Measurements from ENCODE around the gene GABRG3.
"Not testable (repeated sequence)": the region's sequence is repeated elsewhere in the genome, so short reads cannot be mapped to it uniquely, and the experiment has no call there.

The GABRG3 gene

GRCh38 chr15:27341780-27342343 is 370.9 kb downstream of the GABRG3 start:
- no peak for DNase-seq (ENCODE audit: low read depth)

GRCh38 chr15:27342991-27343390 is 372.0 kb downstream of the GABRG3 start:
- no peak for DNase-seq (ENCODE audit: low read depth)

GRCh38 chr15:27352136-27352535 is 381.2 kb downstream of the GABRG3 start:
- no peak for DNase-seq (ENCODE audit: low read depth)

DNA sequence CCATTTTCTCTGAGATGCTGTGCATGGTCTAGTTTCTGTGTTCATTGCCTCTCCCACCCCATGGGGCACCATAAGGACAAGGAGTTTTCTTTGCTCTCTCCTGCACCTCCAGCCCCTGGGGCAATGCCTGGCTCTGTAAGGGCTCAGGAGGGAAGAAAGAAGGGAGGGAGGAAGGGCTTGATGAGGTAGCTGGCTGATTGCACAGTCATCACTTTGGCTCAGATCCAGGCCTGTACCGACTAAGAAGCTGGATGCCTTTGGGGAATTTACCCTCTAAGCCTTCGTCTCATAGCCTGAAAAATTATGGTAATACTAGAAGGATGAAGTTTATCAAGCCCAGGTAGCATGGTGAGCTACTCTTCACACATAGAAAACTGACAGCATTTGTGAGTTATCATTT is 382.9 kb downstream of the GABRG3 start:
- DNase-seq (ENCODE audit: low read depth) = no peak

DNA sequence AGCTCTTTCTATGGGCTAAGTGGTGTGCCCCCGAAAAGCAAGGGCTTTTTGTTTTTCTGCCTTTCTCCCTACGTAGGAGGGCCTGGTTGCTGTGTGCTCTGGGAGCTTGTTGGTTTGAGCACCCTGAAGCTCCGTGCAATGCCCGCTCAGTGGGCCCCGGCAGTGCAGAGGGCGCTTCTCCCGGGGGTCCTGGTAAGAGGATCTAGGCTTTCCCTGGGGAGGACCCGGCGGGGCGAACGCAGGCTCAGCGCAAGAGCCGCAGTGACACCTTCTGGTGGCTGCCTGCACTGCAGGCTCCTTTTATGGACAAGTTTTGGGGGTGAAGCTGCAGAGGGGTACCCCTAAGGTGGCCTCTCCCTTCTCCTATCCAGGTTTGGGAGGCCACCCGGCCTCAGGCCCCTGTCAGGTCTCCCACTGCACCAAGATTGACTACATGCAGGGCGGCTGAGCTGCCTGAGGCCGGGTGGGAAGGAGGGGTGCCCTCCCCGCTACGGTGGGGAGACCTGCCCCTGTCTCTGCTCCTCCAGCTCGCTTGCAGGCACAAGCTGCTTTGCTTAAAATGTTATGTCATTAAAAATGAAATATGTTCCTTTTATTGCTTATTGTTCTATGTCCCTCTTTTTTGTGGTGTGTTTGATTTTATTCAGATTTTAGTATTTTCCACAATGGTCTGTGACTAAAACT is 387.9 kb downstream of the GABRG3 start:
- no peak for DNase-seq (ENCODE audit: low read depth)

DNA sequence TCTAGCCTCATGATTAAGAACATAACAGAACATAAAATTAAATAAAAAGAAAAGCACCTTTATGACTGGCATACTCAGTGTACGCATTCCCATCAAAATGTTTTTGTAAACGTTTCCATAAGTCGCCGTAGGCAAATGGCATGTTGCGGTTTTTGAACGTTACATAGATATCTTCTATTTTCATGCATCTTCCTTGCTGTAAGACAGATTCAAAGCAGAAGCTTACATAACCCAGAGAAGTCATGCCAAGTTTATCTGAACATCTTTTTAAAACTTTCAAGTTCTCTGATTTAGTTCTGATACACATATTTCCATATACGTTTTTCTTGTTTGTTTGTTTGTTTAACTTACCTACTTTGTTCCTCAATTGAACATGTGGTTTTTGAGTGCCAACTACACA is 388.6 kb downstream of the GABRG3 start:
- DNase-seq (ENCODE audit: low read depth) = no peak

DNA sequence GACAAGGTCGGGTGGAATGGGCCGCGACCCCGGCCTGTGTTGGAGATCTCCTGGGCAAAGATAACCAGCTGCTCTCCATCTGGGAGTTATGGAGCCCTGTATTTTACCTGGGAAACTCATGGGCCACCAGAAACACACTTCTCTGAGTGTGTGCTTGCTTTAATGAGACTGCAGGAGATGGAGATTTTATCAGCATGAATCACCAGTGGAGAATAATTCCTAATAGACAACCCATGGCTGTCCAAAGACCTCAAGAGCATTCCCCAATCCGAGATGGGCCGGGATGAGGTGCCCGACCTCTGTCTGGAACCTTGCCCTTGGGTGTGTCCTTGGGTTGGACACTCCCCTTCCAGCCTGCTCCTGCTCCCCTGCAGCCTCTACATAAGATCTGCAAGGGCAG is 389.3 kb downstream of the GABRG3 start:
- no peak for DNase-seq (ENCODE audit: low read depth)

GRCh38 chr15:27361438-27361837 is 390.5 kb downstream of the GABRG3 start:
- no peak for DNase-seq (ENCODE audit: low read depth)

- no peak for DNase-seq (ENCODE audit: low read depth)
Measured at GRCh38 chr15:27365456-27365855, 394.5 kb downstream of the GABRG3 start.

DNA sequence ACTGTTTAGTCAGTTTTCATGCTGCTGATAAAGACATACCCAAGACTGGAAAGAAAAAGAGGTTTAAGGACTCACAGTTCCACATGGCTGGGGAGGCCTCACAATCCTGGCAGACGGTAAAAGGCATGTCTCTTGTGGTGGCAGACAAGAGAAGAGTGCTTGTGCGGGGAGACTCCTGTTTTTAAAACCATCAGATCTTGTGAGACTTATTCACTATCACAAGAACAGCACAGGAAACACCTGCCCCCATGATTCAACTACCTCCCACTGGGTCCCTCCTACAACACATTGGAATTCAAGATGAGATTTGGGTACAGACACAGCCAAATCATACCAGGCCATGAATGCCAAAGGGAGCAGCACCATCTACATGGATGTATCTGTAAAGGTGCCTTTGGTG is 406.4 kb downstream of the GABRG3 start:
- DNase-seq (ENCODE audit: low read depth) = not testable (repeated sequence)

DNA sequence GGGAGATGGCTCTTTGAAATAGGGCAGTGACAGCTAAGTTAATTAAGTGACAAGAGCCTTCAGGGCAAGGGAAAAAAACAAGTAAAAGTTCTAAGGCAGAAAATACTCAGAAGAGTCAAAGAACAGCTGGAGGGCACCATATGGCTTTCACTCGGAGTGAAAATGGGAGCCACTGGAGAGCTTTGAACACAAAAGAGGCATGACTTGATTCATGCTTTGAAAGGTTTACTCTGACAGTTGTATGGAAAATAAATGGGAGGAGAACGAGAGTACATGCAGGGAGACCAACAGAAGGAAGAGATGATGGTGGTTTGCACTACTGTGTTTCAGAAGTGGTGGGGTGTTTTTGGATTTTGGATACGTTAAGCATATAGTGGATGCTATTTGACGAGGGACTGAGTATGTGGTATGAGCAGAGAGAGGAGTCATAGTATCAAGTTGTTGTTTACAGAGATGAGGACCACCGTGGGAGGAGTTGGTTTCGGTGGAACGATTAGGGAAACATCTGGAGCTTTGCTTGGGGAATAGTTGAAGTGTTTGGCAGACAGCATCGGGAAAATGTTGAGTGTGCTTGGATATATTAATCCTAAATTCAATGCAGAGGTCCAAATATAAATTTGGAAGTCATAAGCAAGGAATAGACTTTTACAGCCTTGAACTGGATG is 411.5 kb downstream of the GABRG3 start:
- DNase-seq (ENCODE audit: low read depth) = no peak

DNA sequence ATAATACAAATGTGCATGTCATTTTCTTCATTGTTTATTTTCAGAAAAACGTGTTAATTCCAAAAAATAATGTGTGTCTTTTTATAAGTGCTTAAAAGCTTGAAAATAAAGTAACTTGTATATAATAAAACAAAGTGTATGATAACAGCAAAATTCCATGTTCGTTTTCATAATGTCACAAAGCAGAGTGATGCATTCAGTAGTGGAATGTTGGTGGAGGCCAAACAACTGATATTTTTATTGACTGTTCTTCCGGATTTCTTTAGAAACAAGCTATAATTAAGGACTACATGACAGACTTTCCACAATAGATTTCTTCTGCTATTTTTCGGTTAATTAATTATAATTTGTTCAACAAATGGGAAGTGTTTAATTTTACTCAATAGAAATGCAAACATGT is 412.7 kb downstream of the GABRG3 start:
- no peak for DNase-seq (ENCODE audit: low read depth)

GRCh38 chr15:27392163-27392562 is 421.2 kb downstream of the GABRG3 start:
- DNase-seq (ENCODE audit: low read depth) = no peak

- DNase-seq (ENCODE audit: low read depth) = no peak
Measured at GRCh38 chr15:27396521-27396920, 425.5 kb downstream of the GABRG3 start.

- no peak for DNase-seq (ENCODE audit: low read depth)
Measured at GRCh38 chr15:27396996-27397395, 426.0 kb downstream of the GABRG3 start.

- DNase-seq (ENCODE audit: low read depth) = no peak
Measured at GRCh38 chr15:27398631-27399161, 427.7 kb downstream of the GABRG3 start.

DNA sequence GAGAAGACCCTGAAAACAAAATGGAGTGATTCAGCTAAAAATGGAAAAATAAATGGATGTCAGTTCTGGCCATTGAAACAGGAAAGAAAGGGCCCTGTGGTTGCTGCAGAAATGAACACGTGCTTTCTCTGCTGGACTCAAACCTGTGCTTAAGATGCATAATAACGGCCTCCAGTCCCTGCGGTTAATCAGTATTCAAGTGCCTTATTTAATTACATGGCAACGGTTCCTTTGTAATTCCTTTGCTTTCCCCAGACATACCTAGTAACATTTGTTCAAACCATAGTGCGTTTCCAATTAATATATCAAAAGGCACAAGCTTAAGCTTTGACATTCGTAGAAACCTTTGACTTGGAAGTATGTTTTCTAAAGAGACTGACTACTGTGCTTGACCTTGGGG is 428.3 kb downstream of the GABRG3 start:
- no peak for DNase-seq (ENCODE audit: low read depth)

- no peak for DNase-seq (ENCODE audit: low read depth)
Measured at GRCh38 chr15:27401471-27401870, 430.5 kb downstream of the GABRG3 start.

GRCh38 chr15:27408428-27408827 is 437.4 kb downstream of the GABRG3 start:
- DNase-seq (ENCODE audit: low read depth) = no peak

DNA sequence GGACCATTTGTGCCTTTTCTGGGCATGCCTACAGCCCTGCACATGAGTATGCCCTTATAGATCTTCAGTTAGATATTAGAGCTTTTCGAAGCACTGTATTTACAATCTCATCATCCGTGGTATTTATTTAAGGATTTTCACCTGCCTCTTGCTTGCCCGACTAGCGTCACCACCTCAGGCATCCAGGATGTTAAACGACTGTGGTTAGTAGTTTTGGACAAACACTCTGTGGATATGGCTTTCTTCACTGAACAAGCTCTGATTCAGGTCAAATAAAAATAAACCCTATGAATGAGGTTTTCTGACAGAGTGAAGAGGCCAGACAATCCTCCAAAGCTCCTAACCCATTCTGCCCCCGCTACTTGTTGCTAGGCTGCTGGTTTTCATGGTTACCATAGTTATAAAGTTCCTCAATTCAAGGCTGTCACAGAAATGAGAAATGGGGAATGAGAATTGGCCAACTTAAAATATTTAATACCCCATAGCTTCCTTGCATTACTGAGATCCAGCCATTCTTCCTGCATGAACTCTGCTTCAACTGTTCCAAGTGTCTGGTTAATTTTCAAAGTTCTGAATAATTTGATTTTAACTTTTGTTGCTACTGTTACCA is 440.1 kb downstream of the GABRG3 start:
- no peak for DNase-seq (ENCODE audit: low read depth)

DNA sequence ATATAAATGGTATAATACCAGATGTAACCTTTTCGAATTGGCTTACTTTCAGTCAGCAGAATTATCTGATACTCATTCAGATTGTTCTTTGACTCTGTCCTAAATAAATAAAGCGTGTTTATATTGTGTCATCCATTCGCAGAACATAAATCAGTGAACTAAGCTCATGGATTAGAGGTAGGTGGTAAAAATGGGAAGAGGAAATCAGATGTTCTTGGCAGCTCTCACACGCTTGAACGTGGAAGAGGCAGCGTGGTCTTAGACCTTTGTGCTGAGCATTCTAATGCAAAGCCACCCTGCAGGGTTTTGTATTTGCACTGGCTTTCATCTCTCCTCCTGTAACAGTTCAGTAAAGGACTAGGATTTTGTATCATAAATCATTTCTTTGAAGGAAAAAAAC is 441.4 kb downstream of the GABRG3 start:
- no peak for DNase-seq (ENCODE audit: low read depth)

- DNase-seq (ENCODE audit: low read depth) = no peak
Measured at GRCh38 chr15:27414168-27414870, 443.3 kb downstream of the GABRG3 start.
